Adrenal gland (tissue), 5 donors: ENCODE data around the gene USP6.

ENCODE experiments used
- CTCF ChIP-seq, 6 experiments: fragments of 450-650 bp in 4 of 6; fragments of 200-600 bp in 2 of 6; sonication (generic) in 1 of 6; IDR thresholded peaks; 1 replicate in 5 of 6; 2 replicates in 1 of 6; pipeline versions ENCODE4 v1.5.1 to v1.8.0; 2016 to 2021; ENCODE audit warnings: antibody characterized with exemption in 6 of 6, mild to moderate bottlenecking in 2 of 6, moderate library complexity in 1 of 6
- POLR2A ChIP-seq, 2 donors: fragments of 450-650 bp; IDR thresholded peaks; one replicate each; pipeline ENCODE4 v1.6.1; 2017; ENCODE audit warnings: antibody characterized with exemption in 2 of 2, mild to moderate bottlenecking in 2 of 2, moderate library complexity in 1 of 2
- donor health status: DM: no; HTN: no; CAD: no.

GRCh38 chr17:5201011-5201410, 85.2 kb downstream of the USP6 start:
- TF ChIP-seq CTCF (IDR thresholded peaks at IDR 0.05) (no peak), POLR2A (IDR thresholded peaks at IDR 0.05) (no peak)
